Measurements from ENCODE around the gene UMAD1. TPM values are rescaled to one million over a fixed set of nuclear protein-coding genes. Genes with fewer than 3 reads are reported as not detected.
A peak's percentile ranks its signal among the peaks of the same experiment; 100 is the strongest.

Gene UMAD1
- total RNA-seq, 1 donor from 2014 or later = 21.6 TPM

- H3K27ac ChIP-seq = no peak overlapping the region
- H3K36me3 ChIP-seq = no peaks in the 10 kb centered on the region
- no peak overlapping the region for H3K4me3 ChIP-seq
- intact Hi-C loops (cut with DNase I) = no loop called here
- H3K27me3 ChIP-seq (ENCODE audit: low read depth) = no peaks in the 10 kb centered on the region
- DNase-seq (no peak), ATAC-seq (no peak)
- no peaks in the 10 kb centered on the region for H3K9me3 ChIP-seq
- H3K4me1 ChIP-seq = no peaks in the 10 kb centered on the region
- no peak for TF ChIP-seq CTCF (IDR thresholded peaks at IDR 0.05)
These were observed 168.1 kb downstream of the UMAD1 start for GRCh38 chr7:7808626-7809025.

- H3K27ac ChIP-seq = no peak overlapping the region
- ATAC-seq (no peak), DNase-seq (no peak)
- no peak for TF ChIP-seq CTCF (IDR thresholded peaks at IDR 0.05)
- no peaks in the 10 kb centered on the region for H3K9me3 ChIP-seq
- H3K27me3 ChIP-seq (ENCODE audit: low read depth) = no peaks in the 10 kb centered on the region
- no peak overlapping the region for H3K4me3 ChIP-seq
- H3K4me1 ChIP-seq = no peaks in the 10 kb centered on the region
- H3K36me3 ChIP-seq = no peaks in the 10 kb centered on the region
- intact Hi-C loops (cut with DNase I) = no loop called here
These were observed 169.8 kb downstream of the UMAD1 start for GRCh38 chr7:7810380-7810779.

- intact Hi-C loops (cut with DNase I) = no loop called here
These were observed 170.3 kb downstream of the UMAD1 start for GRCh38 chr7:7810826-7811225.

GRCh38 chr7:7812112-7812511, 171.6 kb downstream of the UMAD1 start:
- no peak for DNase-seq
- TF ChIP-seq CTCF (IDR thresholded peaks at IDR 0.05) = no peak
- Histone ChIP-seq H3K9me3 (no peaks in the 10 kb centered on the region), H3K27me3 (ENCODE audit: low read depth) (no peaks in the 10 kb centered on the region), H3K4me3 (no peak overlapping the region), H3K27ac (no peak overlapping the region), H3K36me3 (no peaks in the 10 kb centered on the region), H3K4me1 (no peaks in the 10 kb centered on the region)
- peak in 1 of 2 donors; percentile 24 for ATAC-seq
- intact Hi-C loops (cut with DNase I) = no loop called here

More at GRCh38 chr7:7810826-7811225, 170.3 kb downstream of the UMAD1 start:
- Histone ChIP-seq H3K4me3 (no peak overlapping the region), H3K9me3 (no peaks in the 10 kb centered on the region), H3K4me1 (no peaks in the 10 kb centered on the region), H3K27me3 (ENCODE audit: low read depth) (no peaks in the 10 kb centered on the region), H3K36me3 (no peaks in the 10 kb centered on the region), H3K27ac (no peak overlapping the region)
- ATAC-seq (no peak), DNase-seq (no peak)
- no peak for TF ChIP-seq CTCF (IDR thresholded peaks at IDR 0.05)

GRCh38 chr7:7815395-7815794, 174.8 kb downstream of the UMAD1 start:
- no peaks in the 10 kb centered on the region for H3K36me3 ChIP-seq
- H3K4me3 ChIP-seq = no peak overlapping the region
- no peaks in the 10 kb centered on the region for H3K4me1 ChIP-seq
- no peak overlapping the region for H3K27ac ChIP-seq
- no peak for DNase-seq
- no peaks in the 10 kb centered on the region for H3K9me3 ChIP-seq
- intact Hi-C loops (cut with DNase I) = no loop called here
- ATAC-seq = no peak
- H3K27me3 ChIP-seq (ENCODE audit: low read depth) = no peaks in the 10 kb centered on the region
- TF ChIP-seq CTCF (IDR thresholded peaks at IDR 0.05) = no peak

GRCh38 chr7:7816084-7816483, 175.5 kb downstream of the UMAD1 start:
- H3K27ac ChIP-seq = no peak overlapping the region
- H3K4me1 ChIP-seq = no peaks in the 10 kb centered on the region
- H3K4me3 ChIP-seq = no peak overlapping the region
- H3K9me3 ChIP-seq = no peaks in the 10 kb centered on the region
- no peak for TF ChIP-seq CTCF (IDR thresholded peaks at IDR 0.05)
- no peak for ATAC-seq
- H3K27me3 ChIP-seq (ENCODE audit: low read depth) = no peaks in the 10 kb centered on the region
- DNase-seq = no peak
- intact Hi-C loops (cut with DNase I) = no loop called here
- H3K36me3 ChIP-seq = no peaks in the 10 kb centered on the region
